ENCODE results near the gene AKAP13. TPM values are rescaled to one million over a fixed set of nuclear protein-coding genes. Genes with fewer than 3 reads are reported as not detected.

The AKAP13 gene
- total RNA-seq, 2 donors from 2014 or later, result 87.3 to 106 TPM

- no peaks in the 10 kb centered on the region for H3K36me3 ChIP-seq
- H3K9me3 ChIP-seq, result no peaks in the 10 kb centered on the region
- DNase-seq, result no peak
- intact Hi-C loops (cut with DNase I), result no loop called here
- H3K4me3 ChIP-seq, result no peak overlapping the region
- H3K4me1 ChIP-seq, result no peaks in the 10 kb centered on the region
- no peak overlapping the region for H3K27ac ChIP-seq
- no peak overlapping the region for H3K9ac ChIP-seq (ENCODE audit: low read depth in 2 of 2, low read length in 2 of 2)
- no peaks in the 10 kb centered on the region for H3K27me3 ChIP-seq
- no peak for TF ChIP-seq CTCF (IDR thresholded peaks at IDR 0.05)
Observed at GRCh38 chr15:85759376-85759775, 379.0 kb downstream of the AKAP13 start.

GRCh38 chr15:85760049-85760448 lies 379.6 kb downstream of the AKAP13 start:
- intact Hi-C loops (cut with DNase I), result no loop called here
- H3K4me1 ChIP-seq, result no peaks in the 10 kb centered on the region
- TF ChIP-seq CTCF (IDR thresholded peaks at IDR 0.05), result no peak
- H3K27me3 ChIP-seq, result no peaks in the 10 kb centered on the region
- no peak overlapping the region for H3K27ac ChIP-seq
- no peak overlapping the region for H3K4me3 ChIP-seq
- H3K36me3 ChIP-seq, result no peaks in the 10 kb centered on the region
- no peak overlapping the region for H3K9ac ChIP-seq (ENCODE audit: low read depth in 2 of 2, low read length in 2 of 2)
- no peaks in the 10 kb centered on the region for H3K9me3 ChIP-seq
- no peak for DNase-seq

GRCh38 chr15:85760531-85761371 lies 380.3 kb downstream of the AKAP13 start:
- no peaks in the 10 kb centered on the region for H3K9me3 ChIP-seq
- no peak overlapping the region for H3K27ac ChIP-seq
- no peaks in the 10 kb centered on the region for H3K27me3 ChIP-seq
- no peak for DNase-seq
- no peak overlapping the region for H3K4me3 ChIP-seq
- TF ChIP-seq CTCF (IDR thresholded peaks at IDR 0.05), result no peak
- H3K9ac ChIP-seq (ENCODE audit: low read depth in 2 of 2, low read length in 2 of 2), result no peak overlapping the region
- H3K4me1 ChIP-seq, result no peaks in the 10 kb centered on the region
- no peaks in the 10 kb centered on the region for H3K36me3 ChIP-seq
- intact Hi-C loops (cut with DNase I), result no loop called here

GRCh38 chr15:85761635-85762034 lies 381.2 kb downstream of the AKAP13 start:
- no peak for DNase-seq
- Histone ChIP-seq H3K4me1 (no peaks in the 10 kb centered on the region), H3K36me3 (no peaks in the 10 kb centered on the region), H3K27me3 (no peaks in the 10 kb centered on the region), H3K4me3 (no peak overlapping the region), H3K9me3 (no peaks in the 10 kb centered on the region), H3K9ac (ENCODE audit: low read depth in 2 of 2, low read length in 2 of 2) (no peak overlapping the region), H3K27ac (no peak overlapping the region)
- intact Hi-C loops (cut with DNase I), result no loop called here
- TF ChIP-seq CTCF (IDR thresholded peaks at IDR 0.05), result no peak

- intact Hi-C loops (cut with DNase I), result no loop called here
- H3K9ac ChIP-seq (ENCODE audit: low read depth in 2 of 2, low read length in 2 of 2), result no peak overlapping the region
- H3K4me3 ChIP-seq, result no peak overlapping the region
- no peaks in the 10 kb centered on the region for H3K36me3 ChIP-seq
- no peak for DNase-seq
- H3K4me1 ChIP-seq, result no peaks in the 10 kb centered on the region
- TF ChIP-seq CTCF (IDR thresholded peaks at IDR 0.05), result no peak
- no peaks in the 10 kb centered on the region for H3K27me3 ChIP-seq
- H3K27ac ChIP-seq, result no peak overlapping the region
- H3K9me3 ChIP-seq, result no peaks in the 10 kb centered on the region
Observed at GRCh38 chr15:85762039-85762755, 381.8 kb downstream of the AKAP13 start.
